Breast epithelium (tissue), 4 donors: Measurements from ENCODE around the gene CCDC137. TPM values are rescaled to one million over a fixed set of nuclear protein-coding genes. Genes with fewer than 3 reads are reported as not detected.

Source experiments
- DNase-seq, 2 donors: peaks; one replicate each; pipeline ENCODE4 v3.0.0-alpha.2; 2019; ENCODE audit warnings: low spot score in 2 of 2
- H3K27ac ChIP-seq, 2 donors: fragments of 200-600 bp; sonication (generic) in 1 of 2; one replicate each; pipeline ENCODE4 v1.5.1; 2016 to 2019; ENCODE audit warnings: mild to moderate bottlenecking in 1 of 2
- H3K27me3 ChIP-seq, 2 donors: fragments of 200-600 bp; sonication (generic) in 1 of 2; one replicate each; pipeline versions ENCODE4 v1.5.1 to v1.6.0; 2017 to 2019; ENCODE audit warnings: control low read depth in 1 of 2, mild to moderate bottlenecking in 1 of 2
- H3K36me3 ChIP-seq: fragments of 200-600 bp; one replicate; pipeline ENCODE4 v1.5.1; 2019
- H3K4me1 ChIP-seq, 2 donors: fragments of 200-600 bp; sonication (generic); one replicate each; pipeline ENCODE4 v1.5.1; 2016 to 2019; ENCODE audit warnings: control low read depth in 1 of 2
- H3K4me3 ChIP-seq, 3 donors: fragments of 200-600 bp; sonication (generic); 1 replicate in 2 of 3; 2 replicates in 1 of 3; pipeline ENCODE4 v1.5.1; 2016 to 2019; ENCODE audit warnings: mild to moderate bottlenecking in 3 of 3, moderate library complexity in 2 of 3
- H3K9me3 ChIP-seq, 2 donors: fragments of 200-600 bp; sonication (generic) in 1 of 2; one replicate each; pipeline ENCODE4 v1.5.1; 2016 to 2019; ENCODE audit warnings: control low read depth in 1 of 2
- POLR2A ChIP-seq: fragments of 450-650 bp; IDR thresholded peaks from one replicate; pipeline ENCODE4 v1.6.1; 2016; ENCODE audit warnings: antibody characterized with exemption, mild to moderate bottlenecking, moderate library complexity
- POLR2AphosphoS5 ChIP-seq, 3 donors: sonication (generic); formaldehyde crosslinking; IDR thresholded peaks; one replicate each; pipeline ENCODE4 v1.6.1; 2017; ENCODE audit warnings: antibody characterized with exemption in 3 of 3
- intact Hi-C: fragments of 100-400 bp; cut with DNase I; formaldehyde crosslinking; loops from one replicate; pipeline ENCODE4 v1.15.1; 2023; ENCODE audit warnings: low total_unique reads
- total RNA-seq, 3 donors: library from RNA; depleted of rRNA; stranded (reverse); fragments of >200 nt; gene quantifications; one replicate each; pipeline ENCODE4 v1.1.0, GENCODE V29; 2016
- TF ChIP-seq, protein P1 (sequence below), 3 donors: fragments of 450-650 bp; IDR thresholded peaks; one replicate each; pipeline ENCODE4 v1.5.1; 2016 to 2017; ENCODE audit warnings: antibody characterized with exemption in 3 of 3, mild to moderate bottlenecking in 3 of 3, moderate library complexity in 3 of 3

CCDC137 gene
- total RNA-seq, 3 donors from 2014 or later = 8.6 to 14.4 (median 11.6) TPM

DNA sequence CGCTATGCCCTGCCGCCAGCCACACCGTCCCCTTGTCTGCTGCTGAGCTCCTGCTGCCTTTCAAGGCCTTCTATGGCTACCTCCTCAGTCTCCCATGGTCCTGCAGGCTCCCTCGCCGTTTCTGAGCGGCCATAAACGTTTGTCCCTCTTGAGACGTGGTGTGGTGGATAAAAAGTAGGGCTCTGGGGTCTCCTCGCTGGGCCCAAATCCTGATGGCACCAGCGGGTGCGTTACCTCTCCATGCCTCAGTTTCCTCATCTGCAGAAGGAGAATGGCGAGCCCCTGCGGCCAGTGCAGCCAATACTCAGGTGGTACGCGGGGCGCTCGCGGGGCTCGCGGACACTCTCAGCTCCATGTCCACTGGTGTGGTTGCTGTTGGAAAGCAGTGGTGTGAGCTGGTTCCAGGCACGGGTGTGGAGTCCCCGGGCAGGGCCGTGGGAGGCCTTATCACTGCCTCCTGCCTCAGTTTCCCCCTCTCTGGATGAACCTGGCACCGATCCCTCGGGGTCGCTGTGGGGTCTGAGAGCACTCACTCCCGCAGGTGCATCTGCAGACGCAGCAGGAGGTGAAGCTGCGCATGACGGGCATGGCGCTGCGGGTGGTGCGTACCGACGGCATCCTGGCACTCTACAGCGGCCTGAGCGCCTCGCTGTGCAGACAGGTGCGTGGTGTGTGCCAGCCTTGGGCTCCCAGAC, 48.0 kb downstream of the CCDC137 start:
- H3K4me1 ChIP-seq = peaks cover 11 to 19% of the 10 kb centered on the region in 2 donors
- DNase-seq = no peak
- intact Hi-C loops = no loop called here
- H3K27ac ChIP-seq = no peak overlapping the region
- no peaks in the 10 kb centered on the region for H3K36me3 ChIP-seq
- TF ChIP-seq POLR2A = no peak
- no peak for TF ChIP-seq POLR2AphosphoS5 (IDR thresholded peaks at IDR 0.05)
- TF ChIP-seq, protein P1, sequence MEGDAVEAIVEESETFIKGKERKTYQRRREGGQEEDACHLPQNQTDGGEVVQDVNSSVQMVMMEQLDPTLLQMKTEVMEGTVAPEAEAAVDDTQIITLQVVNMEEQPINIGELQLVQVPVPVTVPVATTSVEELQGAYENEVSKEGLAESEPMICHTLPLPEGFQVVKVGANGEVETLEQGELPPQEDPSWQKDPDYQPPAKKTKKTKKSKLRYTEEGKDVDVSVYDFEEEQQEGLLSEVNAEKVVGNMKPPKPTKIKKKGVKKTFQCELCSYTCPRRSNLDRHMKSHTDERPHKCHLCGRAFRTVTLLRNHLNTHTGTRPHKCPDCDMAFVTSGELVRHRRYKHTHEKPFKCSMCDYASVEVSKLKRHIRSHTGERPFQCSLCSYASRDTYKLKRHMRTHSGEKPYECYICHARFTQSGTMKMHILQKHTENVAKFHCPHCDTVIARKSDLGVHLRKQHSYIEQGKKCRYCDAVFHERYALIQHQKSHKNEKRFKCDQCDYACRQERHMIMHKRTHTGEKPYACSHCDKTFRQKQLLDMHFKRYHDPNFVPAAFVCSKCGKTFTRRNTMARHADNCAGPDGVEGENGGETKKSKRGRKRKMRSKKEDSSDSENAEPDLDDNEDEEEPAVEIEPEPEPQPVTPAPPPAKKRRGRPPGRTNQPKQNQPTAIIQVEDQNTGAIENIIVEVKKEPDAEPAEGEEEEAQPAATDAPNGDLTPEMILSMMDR (IDR thresholded peaks at IDR 0.05) = no peak
- H3K9me3 ChIP-seq = no peaks in the 10 kb centered on the region
- no peak overlapping the region for H3K4me3 ChIP-seq
- no peaks in the 10 kb centered on the region for H3K27me3 ChIP-seq

GRCh38 chr17:81715107-81715871, 48.8 kb downstream of the CCDC137 start:
- H3K4me1 ChIP-seq = peaks cover 11 to 19% of the 10 kb centered on the region in 2 donors
- H3K36me3 ChIP-seq = no peaks in the 10 kb centered on the region
- intact Hi-C loops = no loop called here
- no peaks in the 10 kb centered on the region for H3K9me3 ChIP-seq
- no peak for DNase-seq
- H3K4me3 ChIP-seq = no peak overlapping the region
- TF ChIP-seq POLR2A (no peak), POLR2AphosphoS5 (IDR thresholded peaks at IDR 0.05) (no peak)
- TF ChIP-seq, protein P1 (IDR thresholded peaks at IDR 0.05) = no peak
- H3K27ac ChIP-seq = no peak overlapping the region
- no peaks in the 10 kb centered on the region for H3K27me3 ChIP-seq

- no peak for DNase-seq
- Histone ChIP-seq H3K27me3 (no peaks in the 10 kb centered on the region), H3K4me1 (peaks cover 7 to 12% of the 10 kb centered on the region in 2 donors), H3K4me3 (no peak overlapping the region), H3K27ac (no peak overlapping the region), H3K9me3 (no peaks in the 10 kb centered on the region), H3K36me3 (no peaks in the 10 kb centered on the region)
- TF ChIP-seq POLR2A (no peak), POLR2AphosphoS5 (IDR thresholded peaks at IDR 0.05) (no peak)
- TF ChIP-seq, protein P1 (IDR thresholded peaks at IDR 0.05) = no peak
- intact Hi-C loops = no loop called here
Measured at GRCh38 chr17:81715872-81716673, 49.5 kb downstream of the CCDC137 start.

GRCh38 chr17:81716674-81716996, 50.1 kb downstream of the CCDC137 start:
- TF ChIP-seq POLR2A (no peak), POLR2AphosphoS5 (IDR thresholded peaks at IDR 0.05) (no peak)
- TF ChIP-seq, protein P1 (IDR thresholded peaks at IDR 0.05) = no peak
- H3K4me1 ChIP-seq = peaks cover 5 to 10% of the 10 kb centered on the region in 2 donors
- DNase-seq = no peak
- intact Hi-C loops = no loop called here
- no peaks in the 10 kb centered on the region for H3K36me3 ChIP-seq
- H3K27ac ChIP-seq = no peak overlapping the region
- no peak overlapping the region for H3K4me3 ChIP-seq
- no peaks in the 10 kb centered on the region for H3K9me3 ChIP-seq
- no peaks in the 10 kb centered on the region for H3K27me3 ChIP-seq
